Lower leg skin (tissue), 4 donors: Measurements from ENCODE around the gene PRTFDC1. TPM values are rescaled to one million over a fixed set of nuclear protein-coding genes. Genes with fewer than 3 reads are reported as not detected.

Experiments used
- DNase-seq, 2 donors: peaks; one replicate each; pipeline ENCODE4 v3.0.0-alpha.2; 2019; ENCODE audit warnings: low spot score in 2 of 2
- H3K4me3 ChIP-seq: fragments of 200-600 bp; sonication (generic); 2 replicates; pipeline ENCODE4 v1.5.1; 2017; ENCODE audit warnings: mild to moderate bottlenecking, low read depth; ENCODE audit not compliant: poor library complexity, severe bottlenecking
- CTCF ChIP-seq, 3 donors: fragments of 450-650 bp; IDR thresholded peaks; one replicate each; pipeline ENCODE4 v1.5.1; 2016; ENCODE audit warnings: antibody characterized with exemption in 3 of 3, mild to moderate bottlenecking in 3 of 3, moderate library complexity in 2 of 3
- POLR2A ChIP-seq, 2 donors: fragments of 450-650 bp; IDR thresholded peaks; one replicate each; pipeline ENCODE4 v1.6.1; 2016 to 2017; ENCODE audit warnings: antibody characterized with exemption in 2 of 2, mild to moderate bottlenecking in 1 of 2, moderate library complexity in 1 of 2
- WGBS, 2 donors: methylation state at CpG; one replicate each; pipeline ENCODE4 v1.1.5; 2018; 5-methylcytosine and 5-hydroxymethylcytosine counted together
- intact Hi-C: fragments of 100-400 bp; cut with DNase I; formaldehyde crosslinking; loops from one replicate; pipeline ENCODE4 v1.15.0; 2023; ENCODE audit warnings: low total_unique reads
- total RNA-seq, 4 donors: library from RNA; depleted of rRNA; stranded (reverse); fragments of >200 nt; gene quantifications; one replicate each; pipeline ENCODE4 v1.1.0, GENCODE V29; 2016

PRTFDC1 gene
- total RNA-seq, 4 donors from 2014 or later, result 0.45 to 1.3 TPM; not detected in 2

- intact Hi-C loops, result no loop called here
- no peak overlapping the region for H3K4me3 ChIP-seq
- no peak for DNase-seq
- no peak for TF ChIP-seq CTCF (IDR thresholded peaks at IDR 0.05)
- no peak for TF ChIP-seq POLR2A (IDR thresholded peaks at IDR 0.05)
- 90 to 93% methylated on average over 13 of the region's 13 CpGs for WGBS, 2 donors
These were observed 38.9 kb upstream of the PRTFDC1 start for GRCh38 chr10:24991298-24991697.

- H3K4me3 ChIP-seq, result no peak overlapping the region
- intact Hi-C loops, result no loop called here
- TF ChIP-seq POLR2A (IDR thresholded peaks at IDR 0.05) (no peak), CTCF (IDR thresholded peaks at IDR 0.05) (no peak)
- DNase-seq, result no peak
- 19 to 31% methylated on average over 1 of the region's 1 CpG for WGBS, 2 donors
These were observed 37.5 kb upstream of the PRTFDC1 start for GRCh38 chr10:24989867-24990266.

GRCh38 chr10:24988831-24989640 lies 36.6 kb upstream of the PRTFDC1 start:
- intact Hi-C loops, result no loop called here
- no peak for TF ChIP-seq CTCF (IDR thresholded peaks at IDR 0.05)
- TF ChIP-seq POLR2A (IDR thresholded peaks at IDR 0.05), result no peak
- no peak for DNase-seq
- 71 to 76% methylated on average over 12 of the region's 12 CpGs for WGBS, 2 donors
- no peak overlapping the region for H3K4me3 ChIP-seq

GRCh38 chr10:24984906-24985305 lies 32.5 kb upstream of the PRTFDC1 start:
- DNase-seq, result no peak
- TF ChIP-seq CTCF (IDR thresholded peaks at IDR 0.05), result no peak
- no peak for TF ChIP-seq POLR2A (IDR thresholded peaks at IDR 0.05)
- intact Hi-C loops, result no loop called here
- WGBS, 2 donors, result 49 to 61% methylated on average over 3 of the region's 3 CpGs
- H3K4me3 ChIP-seq, result no peak overlapping the region

GRCh38 chr10:24983946-24984345 lies 31.5 kb upstream of the PRTFDC1 start:
- DNase-seq, result no peak
- H3K4me3 ChIP-seq, result no peak overlapping the region
- TF ChIP-seq POLR2A (IDR thresholded peaks at IDR 0.05), result no peak
- no peak for TF ChIP-seq CTCF (IDR thresholded peaks at IDR 0.05)
- intact Hi-C loops, result no loop called here
- WGBS, 2 donors, result 77 to 79% methylated on average over 3 of the region's 3 CpGs

- intact Hi-C loops, result no loop called here
- TF ChIP-seq POLR2A (IDR thresholded peaks at IDR 0.05) (no peak), CTCF (IDR thresholded peaks at IDR 0.05) (no peak)
- no peak overlapping the region for H3K4me3 ChIP-seq
- WGBS, 2 donors, result 95 to 98% methylated on average over 4 of the region's 4 CpGs
- DNase-seq, result no peak
These were observed 30.7 kb upstream of the PRTFDC1 start for GRCh38 chr10:24983130-24983529.
